ENCODE data around the gene CTXN2. TPM values are rescaled to one million over a fixed set of nuclear protein-coding genes. Genes with fewer than 3 reads are reported as not detected.

The CTXN2 gene
- total RNA-seq, 1 donor from 2014 or later, result not detected

GRCh38 chr15:48149858-48150257 lies 41.6 kb upstream of the CTXN2 start:
- no peak for DNase-seq (ENCODE audit: extremely low spot score, unreplicated experiment)
- H3K4me3 Mint-ChIP-seq, result no peak overlapping the region
- TF ChIP-seq, protein P1, sequence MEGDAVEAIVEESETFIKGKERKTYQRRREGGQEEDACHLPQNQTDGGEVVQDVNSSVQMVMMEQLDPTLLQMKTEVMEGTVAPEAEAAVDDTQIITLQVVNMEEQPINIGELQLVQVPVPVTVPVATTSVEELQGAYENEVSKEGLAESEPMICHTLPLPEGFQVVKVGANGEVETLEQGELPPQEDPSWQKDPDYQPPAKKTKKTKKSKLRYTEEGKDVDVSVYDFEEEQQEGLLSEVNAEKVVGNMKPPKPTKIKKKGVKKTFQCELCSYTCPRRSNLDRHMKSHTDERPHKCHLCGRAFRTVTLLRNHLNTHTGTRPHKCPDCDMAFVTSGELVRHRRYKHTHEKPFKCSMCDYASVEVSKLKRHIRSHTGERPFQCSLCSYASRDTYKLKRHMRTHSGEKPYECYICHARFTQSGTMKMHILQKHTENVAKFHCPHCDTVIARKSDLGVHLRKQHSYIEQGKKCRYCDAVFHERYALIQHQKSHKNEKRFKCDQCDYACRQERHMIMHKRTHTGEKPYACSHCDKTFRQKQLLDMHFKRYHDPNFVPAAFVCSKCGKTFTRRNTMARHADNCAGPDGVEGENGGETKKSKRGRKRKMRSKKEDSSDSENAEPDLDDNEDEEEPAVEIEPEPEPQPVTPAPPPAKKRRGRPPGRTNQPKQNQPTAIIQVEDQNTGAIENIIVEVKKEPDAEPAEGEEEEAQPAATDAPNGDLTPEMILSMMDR (conservative IDR thresholded peaks at IDR 0.05), result no peak
- H3K4me1 Mint-ChIP-seq (ENCODE audit: unreplicated experiment), result peaks cover 3% of the 10 kb centered on the region
- H3K27ac Mint-ChIP-seq, result no peak overlapping the region
- H3K36me3 Mint-ChIP-seq, result peaks cover 24% of the 10 kb centered on the region
- H3K27me3 Mint-ChIP-seq, result no peaks in the 10 kb centered on the region
- no peaks in the 10 kb centered on the region for H3K9me3 Mint-ChIP-seq

DNA sequence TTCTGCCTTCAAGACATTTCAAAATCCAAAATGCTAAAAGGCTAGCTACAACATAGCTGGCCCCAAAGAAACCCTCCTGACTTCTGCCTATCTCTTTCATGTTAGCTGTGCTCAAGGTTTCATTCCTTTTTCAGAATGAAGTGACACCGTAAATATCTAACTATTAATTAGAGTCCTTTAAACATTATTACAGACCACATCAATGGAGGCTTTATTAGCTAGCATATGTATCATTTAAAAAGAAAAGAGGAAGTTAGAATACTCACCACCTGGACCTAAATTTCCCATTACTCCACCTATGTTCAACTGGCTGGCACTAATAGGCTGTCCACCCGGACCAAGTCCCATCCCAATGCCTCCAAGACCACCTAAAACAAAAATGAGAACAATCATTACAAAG lies 37.9 kb upstream of the CTXN2 start:
- DNase-seq (ENCODE audit: extremely low spot score, unreplicated experiment), result no peak
- no peaks in the 10 kb centered on the region for H3K27me3 Mint-ChIP-seq
- H3K4me1 Mint-ChIP-seq (ENCODE audit: unreplicated experiment), result no peaks in the 10 kb centered on the region
- no peaks in the 10 kb centered on the region for H3K9me3 Mint-ChIP-seq
- no peak overlapping the region for H3K27ac Mint-ChIP-seq
- H3K4me3 Mint-ChIP-seq, result no peak overlapping the region
- peaks cover 21% of the 10 kb centered on the region for H3K36me3 Mint-ChIP-seq
- TF ChIP-seq, protein P1 (conservative IDR thresholded peaks at IDR 0.05), result no peak

DNA sequence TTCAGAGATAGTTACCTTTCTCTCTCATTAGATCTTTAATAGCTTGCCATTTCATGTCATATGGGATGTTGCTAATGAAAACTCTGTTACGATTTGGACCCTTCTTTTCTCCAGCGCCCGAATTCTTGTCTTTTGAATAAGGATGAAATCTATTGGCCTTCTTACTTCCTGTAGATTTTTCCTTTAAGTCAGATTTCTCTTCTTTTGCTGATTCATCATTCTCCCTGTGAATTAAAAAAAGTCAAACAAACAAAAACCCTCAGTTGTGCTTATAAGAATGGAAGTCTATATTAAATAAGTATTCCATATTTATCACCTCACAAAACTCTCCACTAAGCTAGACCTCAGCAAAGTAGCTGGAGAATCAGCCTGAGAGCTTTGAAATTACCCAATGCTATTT lies 22.8 kb upstream of the CTXN2 start:
- Mint-ChIP-seq H3K4me1 (ENCODE audit: unreplicated experiment) (no peaks in the 10 kb centered on the region), H3K36me3 (peaks cover 33% of the 10 kb centered on the region), H3K27me3 (no peaks in the 10 kb centered on the region), H3K27ac (no peak overlapping the region), H3K9me3 (peaks cover 12% of the 10 kb centered on the region), H3K4me3 (no peak overlapping the region)
- DNase-seq (ENCODE audit: extremely low spot score, unreplicated experiment), result no peak
- TF ChIP-seq, protein P1 (conservative IDR thresholded peaks at IDR 0.05), result no peak

- Mint-ChIP-seq H3K36me3 (peaks cover 35% of the 10 kb centered on the region), H3K4me3 (no peak overlapping the region), H3K4me1 (ENCODE audit: unreplicated experiment) (no peaks in the 10 kb centered on the region), H3K9me3 (peaks cover 19% of the 10 kb centered on the region), H3K27me3 (no peaks in the 10 kb centered on the region), H3K27ac (no peak overlapping the region)
- DNase-seq (ENCODE audit: extremely low spot score, unreplicated experiment), result no peak
- TF ChIP-seq, protein P1 (conservative IDR thresholded peaks at IDR 0.05), result no peak
These were observed 20.5 kb upstream of the CTXN2 start for GRCh38 chr15:48170981-48171380.

DNA sequence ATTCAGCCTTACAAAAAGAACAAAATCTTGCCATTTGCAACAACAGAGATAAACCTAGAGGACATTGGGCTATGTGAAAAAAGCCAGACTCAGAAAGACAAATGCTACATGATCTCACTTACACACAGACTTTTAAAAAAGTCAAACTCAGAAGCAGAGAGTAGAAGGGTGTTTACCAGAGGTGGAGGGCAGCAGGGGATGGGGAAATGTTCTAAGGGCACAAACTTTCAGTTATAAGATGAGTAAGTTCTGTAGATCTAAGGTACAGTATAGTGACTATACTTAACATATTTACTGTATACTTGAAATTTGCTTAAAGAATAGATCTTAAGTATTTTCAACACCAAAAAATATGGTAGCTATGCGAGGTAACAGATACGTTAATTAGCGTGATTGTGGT lies 16.3 kb upstream of the CTXN2 start:
- H3K4me1 Mint-ChIP-seq (ENCODE audit: unreplicated experiment), result peaks cover 10% of the 10 kb centered on the region
- H3K36me3 Mint-ChIP-seq, result peaks cover 13% of the 10 kb centered on the region

More for the DNA sequence above, 16.3 kb upstream of the CTXN2 start:
- H3K27ac Mint-ChIP-seq, result no peak overlapping the region
- no peak for DNase-seq (ENCODE audit: extremely low spot score, unreplicated experiment)
- no peak overlapping the region for H3K4me3 Mint-ChIP-seq
- TF ChIP-seq, protein P1 (conservative IDR thresholded peaks at IDR 0.05), result no peak
- H3K9me3 Mint-ChIP-seq, result peaks cover 19% of the 10 kb centered on the region
- H3K27me3 Mint-ChIP-seq, result no peaks in the 10 kb centered on the region
